Fibroblast of villous mesenchyme (primary cell): ENCODE measurements around the gene ECM2. TPM values are rescaled to one million over a fixed set of nuclear protein-coding genes. Genes with fewer than 3 reads are reported as not detected.

ENCODE experiments used
- DNase-seq: peaks from one replicate; pipeline ENCODE4 v3.0.0-alpha.2; 2010; ENCODE audit warnings: low read depth
- H3K4me3 ChIP-seq: 2 replicates; pipeline ENCODE4 v1.5.1; 2011; ENCODE audit warnings: low read depth, mild to moderate bottlenecking, low read length
- total RNA-seq: library from RNA; depleted of rRNA; stranded (reverse); fragments of >200 nt; gene quantifications from 2 replicates; pipeline ENCODE4 v1.2.3, GENCODE V29; 2012
- TF ChIP-seq, protein P1 (sequence below): IDR thresholded peaks from 2 replicates; pipeline ENCODE4 v1.5.1; 2012; ENCODE audit warnings: low read depth, mild to moderate bottlenecking, low read length; ENCODE audit not compliant: insufficient read depth

ECM2 gene
- total RNA-seq, 1 donor = 2.6 TPM

DNA sequence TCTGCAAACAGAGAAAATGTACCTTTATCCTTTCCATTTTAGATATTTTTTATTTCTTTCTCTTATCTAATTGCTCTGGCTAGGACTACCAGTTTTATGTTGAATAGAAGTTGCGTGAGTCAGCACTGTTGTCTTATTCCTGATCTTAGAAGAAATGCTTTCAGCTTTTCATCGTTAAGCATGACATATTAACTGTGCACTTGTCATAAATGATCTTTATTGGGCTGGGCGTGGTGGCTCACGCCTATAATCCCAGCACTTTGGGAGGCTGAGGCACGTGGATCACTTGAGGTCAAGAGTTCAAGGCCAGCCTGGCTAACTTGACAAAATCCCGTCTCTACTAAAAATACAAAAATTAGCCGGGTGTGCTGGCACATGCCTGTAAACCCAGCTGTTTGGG is 8.2 kb upstream of the ECM2 start:
- H3K4me3 ChIP-seq = no peak overlapping the region
- DNase-seq = peak; percentile 85
- TF ChIP-seq, protein P1, sequence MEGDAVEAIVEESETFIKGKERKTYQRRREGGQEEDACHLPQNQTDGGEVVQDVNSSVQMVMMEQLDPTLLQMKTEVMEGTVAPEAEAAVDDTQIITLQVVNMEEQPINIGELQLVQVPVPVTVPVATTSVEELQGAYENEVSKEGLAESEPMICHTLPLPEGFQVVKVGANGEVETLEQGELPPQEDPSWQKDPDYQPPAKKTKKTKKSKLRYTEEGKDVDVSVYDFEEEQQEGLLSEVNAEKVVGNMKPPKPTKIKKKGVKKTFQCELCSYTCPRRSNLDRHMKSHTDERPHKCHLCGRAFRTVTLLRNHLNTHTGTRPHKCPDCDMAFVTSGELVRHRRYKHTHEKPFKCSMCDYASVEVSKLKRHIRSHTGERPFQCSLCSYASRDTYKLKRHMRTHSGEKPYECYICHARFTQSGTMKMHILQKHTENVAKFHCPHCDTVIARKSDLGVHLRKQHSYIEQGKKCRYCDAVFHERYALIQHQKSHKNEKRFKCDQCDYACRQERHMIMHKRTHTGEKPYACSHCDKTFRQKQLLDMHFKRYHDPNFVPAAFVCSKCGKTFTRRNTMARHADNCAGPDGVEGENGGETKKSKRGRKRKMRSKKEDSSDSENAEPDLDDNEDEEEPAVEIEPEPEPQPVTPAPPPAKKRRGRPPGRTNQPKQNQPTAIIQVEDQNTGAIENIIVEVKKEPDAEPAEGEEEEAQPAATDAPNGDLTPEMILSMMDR = no peak

DNA sequence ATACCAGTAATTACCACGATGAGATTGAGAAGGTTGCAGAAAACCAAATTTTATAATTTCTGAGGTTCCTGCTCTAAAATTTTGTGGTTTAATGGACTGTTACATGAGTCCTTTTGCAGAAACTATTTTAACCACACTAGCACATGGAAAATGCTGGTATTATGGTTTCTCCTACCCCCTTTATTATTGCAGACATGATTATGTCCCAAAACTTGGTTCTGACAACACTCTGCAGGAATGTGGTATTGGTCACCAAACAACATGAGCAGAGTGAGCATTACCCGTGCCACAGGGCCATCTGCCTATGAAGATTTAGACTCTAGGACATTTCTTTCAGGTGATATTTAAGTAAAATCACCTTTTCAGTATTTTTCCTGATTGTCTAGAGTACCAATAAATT is 2.8 kb upstream of the ECM2 start:
- TF ChIP-seq, protein P1 = no peak
- H3K4me3 ChIP-seq = no peak overlapping the region
- no peak for DNase-seq

DNA sequence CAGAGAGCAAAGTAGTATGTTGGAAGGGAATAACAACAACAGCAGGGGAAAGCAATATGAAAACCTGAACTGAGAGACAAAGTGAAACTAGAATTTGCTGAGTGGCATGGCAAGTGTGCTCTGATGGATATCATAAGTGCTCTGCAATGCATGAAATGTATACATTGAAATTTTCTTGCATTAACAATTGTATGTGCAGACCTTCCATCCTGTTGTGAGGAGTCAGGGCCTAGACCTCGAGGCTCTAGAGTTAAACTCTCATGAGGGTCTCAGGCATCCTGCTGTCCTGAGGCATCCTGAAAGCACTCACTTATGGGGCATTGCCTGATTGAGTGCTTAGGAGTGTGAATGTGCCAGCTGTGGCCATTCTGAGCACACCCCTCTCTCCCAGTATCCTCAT is 1.1 kb downstream of the ECM2 start:
- no peak for DNase-seq
- H3K4me3 ChIP-seq = no peak overlapping the region

DNA sequence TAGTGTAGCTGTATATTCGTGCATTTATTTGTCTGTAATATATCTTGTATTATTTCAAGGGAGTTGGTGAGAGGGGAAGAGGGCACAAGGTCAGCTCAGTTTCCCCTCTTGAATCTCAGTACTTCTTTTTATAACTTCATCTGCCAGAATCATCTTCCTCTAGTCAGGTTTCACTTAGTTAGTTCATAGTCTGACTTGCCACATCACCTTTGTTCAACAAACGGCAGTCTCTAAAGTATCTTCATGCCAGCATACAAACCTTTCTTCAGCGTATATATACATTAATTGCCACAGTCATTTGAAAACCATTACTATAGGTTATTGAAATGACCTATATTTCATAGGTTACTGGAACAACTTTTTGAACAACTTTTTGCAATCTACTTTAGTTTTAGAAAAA is 1.6 kb downstream of the ECM2 start:
- H3K4me3 ChIP-seq = no peak overlapping the region
- DNase-seq = no peak
- TF ChIP-seq, protein P1 = no peak

More for the DNA sequence above, 1.1 kb downstream of the ECM2 start:
- TF ChIP-seq, protein P1 = no peak

DNA sequence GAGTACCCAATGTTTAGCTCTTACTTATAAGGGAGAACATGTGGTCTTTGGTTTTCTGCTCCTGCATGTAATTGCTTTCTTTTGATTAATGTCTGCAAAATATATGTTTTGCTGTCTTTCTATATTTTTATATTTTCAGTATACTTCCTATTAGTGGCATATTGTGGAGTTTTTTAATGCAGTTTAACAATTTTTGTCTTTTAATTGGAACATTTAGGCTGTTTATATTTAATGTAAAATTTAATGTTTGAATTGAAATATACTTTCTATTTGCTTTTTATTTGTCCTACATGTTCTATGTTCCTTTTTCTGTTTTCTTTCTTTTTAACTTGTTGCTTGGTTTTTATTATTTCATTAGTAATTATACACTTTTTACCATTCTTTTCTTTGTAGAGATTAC is 4.9 kb downstream of the ECM2 start:
- no peak overlapping the region for H3K4me3 ChIP-seq
- no peak for DNase-seq
- TF ChIP-seq, protein P1 = no peak

DNA sequence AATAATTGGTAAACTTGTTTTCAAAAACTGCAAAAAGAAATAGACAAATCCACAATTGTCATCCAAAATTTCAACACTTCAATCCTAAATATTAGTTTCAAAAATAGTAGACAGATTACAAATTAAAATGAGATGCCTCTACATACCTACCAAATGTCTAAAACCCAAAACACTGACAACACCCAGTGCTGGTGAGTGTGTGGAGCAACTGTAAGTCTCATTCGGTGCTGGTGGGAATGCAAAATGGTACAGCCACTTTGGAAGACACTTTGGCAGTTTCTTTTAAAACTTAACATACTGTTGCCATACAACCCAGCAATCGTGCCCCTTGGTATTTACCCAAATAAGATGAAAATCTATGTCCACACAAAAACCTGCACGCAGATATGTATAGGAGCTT is 6.7 kb downstream of the ECM2 start:
- no peak overlapping the region for H3K4me3 ChIP-seq
- TF ChIP-seq, protein P1 = no peak
- DNase-seq = no peak

DNA sequence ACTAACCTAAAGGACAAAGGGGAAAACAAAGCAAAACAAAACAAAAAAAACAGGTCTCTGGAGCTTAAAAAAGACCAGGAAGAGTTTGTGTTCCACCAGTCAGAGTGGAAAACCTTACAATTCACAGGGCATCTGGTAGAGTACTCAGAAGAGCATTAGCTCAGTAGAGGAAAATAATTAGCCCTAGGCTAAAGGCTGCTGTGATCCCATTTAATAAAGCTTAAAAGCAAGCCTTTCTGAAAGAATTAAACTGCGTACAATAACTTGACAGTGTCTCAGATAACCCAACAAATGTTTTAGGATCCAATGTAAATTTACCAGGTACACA is 7.3 kb downstream of the ECM2 start:
- TF ChIP-seq, protein P1 = no peak
- no peak for DNase-seq
- no peak overlapping the region for H3K4me3 ChIP-seq
